GM18498 (cell line): ENCODE data around the gene TMEM221.
"Not testable (repeated sequence)": the region's sequence is repeated elsewhere in the genome, so short reads cannot be mapped to it uniquely, and the experiment has no call there.

Source experiments
- ATAC-seq: cut with Tn5 transposase; IDR thresholded peaks from one replicate; pipeline ENCODE4 v1.9.1; 2021; ENCODE audit warnings: mild to moderate bottlenecking, moderate library complexity; ENCODE audit not compliant: unreplicated experiment

Gene TMEM221

GRCh38 chr19:17475011-17475540 lies 26.6 kb upstream of the TMEM221 start:
- not testable (repeated sequence) for ATAC-seq

GRCh38 chr19:17473041-17473440 lies 24.6 kb upstream of the TMEM221 start:
- no peak for ATAC-seq

- no peak for ATAC-seq
Measured at GRCh38 chr19:17471410-17472125, 23.1 kb upstream of the TMEM221 start.

GRCh38 chr19:17470068-17470841 lies 21.8 kb upstream of the TMEM221 start, which contains the start of gene SLC27A1:
Gene SLC27A1 (plus strand): TSS chr19:17470524. CDS start chr19:17470541, 17 bp downstream.
- peak; percentile 80 for ATAC-seq

GRCh38 chr19:17469481-17470067 lies 21.1 kb upstream of the TMEM221 start:
- ATAC-seq, result peak; percentile 65

GRCh38 chr19:17469092-17469480 lies 20.6 kb upstream of the TMEM221 start:
- no peak for ATAC-seq

GRCh38 chr19:17468302-17469091 lies 20.0 kb upstream of the TMEM221 start:
- ATAC-seq, result no peak

- ATAC-seq, result no peak
Measured at GRCh38 chr19:17467471-17468301, 19.2 kb upstream of the TMEM221 start.

- ATAC-seq, result no peak
Measured at GRCh38 chr19:17466487-17466850, 18.0 kb upstream of the TMEM221 start.

GRCh38 chr19:17460372-17461230 lies 12.1 kb upstream of the TMEM221 start, which contains the start of gene NXNL1:
Gene NXNL1 (minus strand): TSS chr19:17460926. CDS start chr19:17460869, 57 bp downstream.
- no peak for ATAC-seq

GRCh38 chr19:17458970-17459369 lies 10.5 kb upstream of the TMEM221 start:
- no peak for ATAC-seq

GRCh38 chr19:17457616-17458015 lies 9.1 kb upstream of the TMEM221 start:
- no peak for ATAC-seq

GRCh38 chr19:17456127-17456526 lies 7.7 kb upstream of the TMEM221 start:
- no peak for ATAC-seq

- no peak for ATAC-seq
Measured at GRCh38 chr19:17455308-17456123, 7.0 kb upstream of the TMEM221 start.

- ATAC-seq, result no peak
Measured at GRCh38 chr19:17454576-17455071, 6.2 kb upstream of the TMEM221 start.

- ATAC-seq, result no peak
Measured at GRCh38 chr19:17451820-17452219, 3.4 kb upstream of the TMEM221 start.

GRCh38 chr19:17450264-17451075 lies 2.0 kb upstream of the TMEM221 start:
- ATAC-seq, result no peak
